ENCODE data around the gene SH3RF3.

GRCh38 chr2:109440499-109441156 lies 311.6 kb downstream of the SH3RF3 start:
- TF ChIP-seq POLR2AphosphoS5 (IDR thresholded peaks at IDR 0.05; ENCODE audit: low read depth, low read length) (no peak), FOXP2 (optimal IDR thresholded peaks at IDR 0.05; ENCODE audit: borderline replicate concordance, extremely low read depth, extremely low read length, insufficient read depth) (no peak), REST (IDR thresholded peaks at IDR 0.05; ENCODE audit: insufficient read depth in 1 of 2, low read depth in 2 of 2, low read length in 2 of 2) (no peak), SIN3A (IDR thresholded peaks at IDR 0.05; ENCODE audit: borderline replicate concordance, insufficient read depth, low read length) (no peak), TAF1 (IDR thresholded peaks at IDR 0.05; ENCODE audit: borderline replicate concordance, insufficient read depth, low read length) (no peak)
